Fibroblast of pulmonary artery (primary cell): ENCODE results near the gene BTBD2.

Source experiments
- DNase-seq: peaks from one replicate; pipeline ENCODE4 v3.0.0-alpha.2; 2010; ENCODE audit warnings: low read depth
- H3K4me3 ChIP-seq: replicated peaks from 2 replicates; pipeline ENCODE4 v1.5.1; 2011; ENCODE audit warnings: low read depth, mild to moderate bottlenecking, control low read depth, low read length, moderate library complexity
- CTCF ChIP-seq: IDR thresholded peaks from 2 replicates; pipeline ENCODE4 v1.5.1; 2011; ENCODE audit warnings: mild to moderate bottlenecking, control low read depth, low read length, inconsistent platforms; ENCODE audit errors: missing control alignments

Gene BTBD2

GRCh38 chr19:1945899-1946298 is 69.6 kb downstream of the BTBD2 start:
- TF ChIP-seq CTCF = peak; percentile 49
- DNase-seq = peak; percentile 25
- H3K4me3 ChIP-seq = no peak overlapping the region

- DNase-seq = no peak
- no peak for TF ChIP-seq CTCF
- no peak overlapping the region for H3K4me3 ChIP-seq
Measured at GRCh38 chr19:1944916-1945561, 70.5 kb downstream of the BTBD2 start.

- no peak overlapping the region for H3K4me3 ChIP-seq
Measured at GRCh38 chr19:1944088-1944915, 71.2 kb downstream of the BTBD2 start.

GRCh38 chr19:1943661-1944087 is 71.8 kb downstream of the BTBD2 start:
- TF ChIP-seq CTCF = no peak
- H3K4me3 ChIP-seq = no peak overlapping the region

More at GRCh38 chr19:1944088-1944915, 71.2 kb downstream of the BTBD2 start:
- DNase-seq = no peak
- no peak for TF ChIP-seq CTCF

GRCh38 chr19:1942934-1943555 is 72.5 kb downstream of the BTBD2 start:
- no peak for TF ChIP-seq CTCF
- DNase-seq = no peak
- H3K4me3 ChIP-seq = peak overlapping the region; percentile 86

More at GRCh38 chr19:1943661-1944087, 71.8 kb downstream of the BTBD2 start:
- DNase-seq = no peak

GRCh38 chr19:1942078-1942933 is 73.2 kb downstream of the BTBD2 start:
- no peak for TF ChIP-seq CTCF
- H3K4me3 ChIP-seq = peak overlapping the region; percentile 86
- peak; percentile 71 for DNase-seq
